ENCODE results near the gene MED27.

Gene MED27

DNA sequence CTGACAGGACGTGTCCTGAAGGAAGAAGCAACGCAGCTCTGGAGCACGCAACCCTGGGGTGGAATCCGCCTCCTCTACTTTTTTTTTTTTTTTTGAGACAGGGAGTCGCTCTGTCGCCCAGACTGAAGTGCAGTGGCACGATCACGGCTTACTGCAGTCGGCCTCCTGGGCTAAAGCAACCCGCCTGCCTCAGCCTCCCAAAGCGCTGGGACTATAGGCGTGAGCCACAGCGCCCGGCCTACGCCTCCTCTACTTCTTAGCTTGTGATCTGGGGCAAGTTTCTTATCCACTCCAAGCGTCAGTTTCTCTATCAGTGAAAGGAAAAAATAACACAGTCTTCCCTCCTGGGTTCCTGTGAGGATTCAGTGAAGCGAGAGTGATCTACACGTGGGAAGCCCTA is 243.6 kb downstream of the MED27 start:
- DNase-seq (ENCODE audit: low spot score): no peak

- no peak for DNase-seq (ENCODE audit: low spot score)
These were observed 244.3 kb downstream of the MED27 start for GRCh38 chr9:131835151-131835910.

GRCh38 chr9:131834721-131835120 is 244.9 kb downstream of the MED27 start:
- no peak for DNase-seq (ENCODE audit: low spot score)

GRCh38 chr9:131833906-131834305 is 245.8 kb downstream of the MED27 start:
- no peak for DNase-seq (ENCODE audit: low spot score)

GRCh38 chr9:131833083-131833482 is 246.6 kb downstream of the MED27 start:
- DNase-seq (ENCODE audit: low spot score): no peak

- DNase-seq (ENCODE audit: low spot score): no peak
These were observed 248.1 kb downstream of the MED27 start for GRCh38 chr9:131831380-131832165.

GRCh38 chr9:131827821-131828369 is 251.8 kb downstream of the MED27 start:
- no peak for DNase-seq (ENCODE audit: low spot score)

- no peak for DNase-seq (ENCODE audit: low spot score)
These were observed 252.6 kb downstream of the MED27 start for GRCh38 chr9:131826966-131827525.

DNA sequence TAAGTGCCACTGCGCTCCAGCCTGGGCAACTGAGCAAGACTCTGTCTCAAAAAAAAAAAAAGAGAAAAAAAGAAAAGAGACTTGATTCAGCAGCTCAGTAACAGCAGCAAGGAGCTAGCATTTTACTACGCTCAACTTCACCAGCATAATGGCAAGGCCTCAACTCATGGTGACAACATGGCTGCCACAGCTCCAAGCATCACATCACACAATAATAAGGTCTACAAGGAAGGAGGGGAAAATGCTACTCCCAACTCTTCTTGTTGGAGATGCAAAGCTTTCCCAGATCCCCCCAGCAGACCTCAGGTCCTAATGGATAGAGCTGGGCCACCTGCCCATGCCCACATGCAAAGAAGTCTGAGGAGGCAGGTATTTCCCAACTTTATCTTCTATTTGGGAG is 253.6 kb downstream of the MED27 start:
- DNase-seq (ENCODE audit: low spot score): no peak

- DNase-seq (ENCODE audit: low spot score): no peak
These were observed 254.6 kb downstream of the MED27 start for GRCh38 chr9:131824953-131825495.

DNA sequence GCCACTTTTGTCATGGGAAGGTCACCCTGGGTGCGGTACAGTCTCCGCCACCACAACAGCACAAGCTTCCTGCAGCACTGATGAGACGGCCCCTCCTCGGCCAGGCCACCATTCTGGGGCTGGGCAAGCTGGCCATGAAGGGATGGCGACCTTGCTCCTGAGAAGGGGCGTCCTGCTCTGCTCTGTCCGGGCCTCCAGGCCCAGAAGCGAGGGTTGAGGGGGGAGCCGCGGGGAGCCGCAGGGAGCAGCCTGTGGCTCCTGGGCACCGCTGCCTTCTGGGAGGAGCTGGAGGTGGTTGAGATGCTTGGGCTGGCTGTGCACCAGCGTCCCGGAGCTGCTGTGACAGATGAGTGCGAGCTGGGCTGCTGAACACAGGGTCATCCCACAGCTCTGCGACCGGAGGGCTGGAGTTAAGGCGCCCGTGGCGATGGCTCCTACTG is 255.5 kb downstream of the MED27 start:
- DNase-seq (ENCODE audit: low spot score): no peak

GRCh38 chr9:131823701-131824146 is 255.9 kb downstream of the MED27 start:
- DNase-seq (ENCODE audit: low spot score): no peak

GRCh38 chr9:131818089-131818488 is 261.6 kb downstream of the MED27 start:
- DNase-seq (ENCODE audit: low spot score): no peak

DNA sequence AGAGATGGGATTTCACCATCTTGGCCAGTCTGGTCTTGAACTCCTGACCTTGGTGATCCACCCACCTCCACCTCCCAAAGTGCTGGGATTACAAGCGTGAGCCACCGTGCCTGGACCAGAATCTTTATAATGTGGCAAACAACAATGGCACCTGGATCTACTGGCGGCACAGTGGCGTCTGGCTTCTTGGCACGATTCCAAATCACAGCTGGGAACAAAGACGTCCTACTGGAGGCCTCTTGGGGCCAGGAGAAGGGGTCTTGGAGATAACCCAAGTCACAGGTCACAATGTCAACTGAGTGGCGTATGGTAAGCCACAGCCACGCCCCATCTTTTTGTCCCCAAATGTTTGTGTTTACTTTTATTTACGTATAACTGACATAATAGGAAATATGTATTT is 262.0 kb downstream of the MED27 start:
- no peak for DNase-seq (ENCODE audit: low spot score)

DNA sequence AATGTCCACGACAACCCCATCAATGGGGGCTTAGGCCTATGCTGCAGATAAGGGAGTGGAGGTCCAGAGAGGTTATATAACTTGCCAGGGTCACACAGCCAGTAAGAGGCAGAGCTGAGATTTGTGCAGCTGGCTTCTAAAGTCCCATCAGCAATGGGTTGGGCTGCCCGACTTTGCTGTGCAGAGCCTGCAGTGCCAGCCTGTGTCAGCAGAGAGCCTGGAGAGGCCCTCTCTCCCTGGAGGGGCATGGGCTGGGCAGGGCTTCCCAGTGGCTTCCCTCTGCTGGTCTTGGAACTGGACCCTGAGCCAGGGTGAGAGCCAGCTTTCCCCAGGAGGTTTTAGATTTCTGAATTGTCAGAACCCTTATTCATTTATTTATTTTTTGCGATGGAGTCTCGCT is 262.6 kb downstream of the MED27 start:
- DNase-seq (ENCODE audit: low spot score): no peak

DNA sequence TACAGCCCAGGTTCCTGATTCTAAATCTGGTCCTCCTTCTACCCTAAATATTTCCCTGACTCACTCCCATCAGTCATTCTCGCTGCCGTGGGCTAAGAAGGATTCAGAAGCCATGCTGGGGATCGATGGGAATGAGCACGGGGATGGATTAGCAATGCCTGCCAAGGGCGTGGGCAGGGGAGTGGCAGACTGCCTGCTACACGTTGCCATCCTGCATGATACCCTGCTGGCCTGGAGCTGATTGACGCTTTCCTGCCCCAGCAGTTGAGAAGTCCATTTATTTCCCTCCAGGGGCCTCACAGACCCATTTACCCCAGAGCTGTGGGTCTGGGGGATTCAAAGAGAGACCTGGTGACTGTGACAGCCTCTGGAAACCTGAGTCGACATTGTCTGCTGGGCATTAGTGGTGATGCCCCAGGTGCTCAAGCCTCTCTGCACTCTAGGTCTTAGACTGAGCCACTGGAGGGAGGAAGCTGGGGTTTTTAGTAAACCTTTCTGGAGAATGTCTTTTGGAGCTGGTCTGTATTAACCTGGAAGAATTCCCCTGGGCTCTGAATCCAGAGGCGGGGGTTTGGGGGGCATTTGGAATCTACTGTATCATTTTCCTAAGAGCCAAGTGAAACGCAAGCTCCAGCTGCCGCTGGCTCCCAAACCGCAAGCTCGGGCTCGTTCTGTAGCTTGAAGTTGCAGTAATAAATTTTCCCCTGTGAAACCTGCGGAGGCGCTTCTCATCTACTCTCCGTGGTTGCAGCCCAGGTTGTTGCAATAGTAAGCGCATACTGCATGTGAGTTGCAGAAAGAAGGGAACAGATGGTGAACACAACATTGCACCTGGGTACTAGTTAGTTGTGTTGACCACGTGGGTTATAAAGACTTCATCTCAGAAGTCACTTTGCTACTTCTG is 263.4 kb downstream of the MED27 start:
- DNase-seq (ENCODE audit: low spot score): no peak

- no peak for DNase-seq (ENCODE audit: low spot score)
These were observed 265.0 kb downstream of the MED27 start for GRCh38 chr9:131814707-131815106.

DNA sequence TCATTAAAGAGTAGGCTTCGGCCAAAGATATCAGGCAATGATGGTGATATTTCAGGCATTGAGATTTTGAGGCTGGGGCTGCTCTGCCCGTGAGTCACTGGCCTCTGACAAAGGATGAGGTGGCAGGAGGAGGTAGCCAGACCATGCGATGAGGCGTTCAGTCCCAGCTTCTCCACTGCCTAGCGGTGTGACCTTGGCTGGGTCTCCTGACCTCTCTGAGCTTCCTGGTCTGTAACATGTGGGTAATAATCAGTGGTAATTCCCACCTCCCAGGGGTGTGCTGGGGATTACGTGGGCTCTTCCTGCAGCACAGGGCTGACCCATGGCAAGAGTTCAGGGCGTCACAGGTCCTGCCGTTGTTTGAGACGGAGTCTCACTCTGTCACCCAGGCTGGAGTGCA is 266.6 kb downstream of the MED27 start:
- no peak for DNase-seq (ENCODE audit: low spot score)

GRCh38 chr9:131812116-131812790 is 267.4 kb downstream of the MED27 start:
- no peak for DNase-seq (ENCODE audit: low spot score)

DNA sequence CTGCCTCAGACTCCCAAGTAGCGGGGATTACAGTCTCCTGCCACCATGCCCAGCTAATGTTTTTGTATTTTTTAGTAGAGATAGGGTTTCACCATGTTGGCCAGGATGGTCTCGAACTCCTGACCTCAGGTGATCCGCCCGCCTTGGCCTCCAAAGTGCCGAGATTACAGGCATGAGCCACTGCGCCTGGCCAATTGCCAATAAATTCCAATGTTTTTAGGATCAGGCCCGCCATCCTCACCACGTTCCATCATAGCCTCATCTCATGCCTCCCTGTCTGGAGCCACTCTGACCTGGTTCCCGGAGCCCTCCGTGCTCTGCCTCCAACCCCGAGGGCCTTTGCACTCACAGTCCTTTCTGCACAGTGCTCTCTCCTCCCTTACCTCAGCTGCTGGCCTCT is 268.3 kb downstream of the MED27 start:
- DNase-seq (ENCODE audit: low spot score): no peak
